HG02943 (cell line): ENCODE data around the gene KLHL28.

ENCODE experiments used
- ATAC-seq: cut with Tn5 transposase; IDR thresholded peaks from one replicate; pipeline ENCODE4 v1.9.1; 2021; ENCODE audit warnings: mild to moderate bottlenecking, low read depth, moderate library complexity; ENCODE audit not compliant: unreplicated experiment

Gene KLHL28

DNA sequence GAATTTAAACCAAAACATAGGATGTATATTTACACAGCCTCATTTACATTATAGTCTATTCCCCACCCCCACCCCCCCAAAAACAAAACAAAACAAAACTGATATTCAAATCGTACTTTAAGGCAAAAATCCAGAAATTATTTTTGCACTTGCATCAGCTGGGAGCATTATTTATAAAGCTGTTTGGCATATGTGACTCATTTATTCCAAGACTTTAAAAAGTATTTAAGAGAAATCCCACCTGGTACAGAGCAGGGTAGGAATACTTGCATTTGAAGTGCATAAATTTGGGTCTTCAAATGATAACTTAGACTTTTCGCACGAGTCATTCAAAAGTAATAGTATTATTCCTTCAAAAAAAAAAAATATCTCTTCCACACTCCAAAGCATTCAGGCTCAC is 1.1 kb downstream of the KLHL28 start:
- ATAC-seq = no peak

DNA sequence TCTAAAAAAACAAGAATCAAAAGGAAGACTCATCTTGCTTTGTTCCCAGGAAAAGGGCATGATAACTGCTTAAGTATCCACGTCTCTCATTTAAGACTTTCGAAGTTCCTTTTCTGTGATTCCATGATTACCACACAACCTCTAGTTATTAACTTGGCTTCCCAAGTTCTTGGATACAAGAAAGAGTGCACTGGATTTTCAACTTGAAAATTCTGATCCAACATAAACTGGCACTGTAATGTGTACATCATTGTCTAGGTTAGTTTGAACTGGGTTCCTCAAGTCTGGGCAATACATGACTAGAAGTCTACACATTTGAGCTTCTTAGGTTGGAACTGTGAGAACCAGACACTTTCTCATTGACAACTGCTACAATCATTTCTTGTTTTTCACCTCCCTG is 1.6 kb downstream of the KLHL28 start:
- no peak for ATAC-seq

DNA sequence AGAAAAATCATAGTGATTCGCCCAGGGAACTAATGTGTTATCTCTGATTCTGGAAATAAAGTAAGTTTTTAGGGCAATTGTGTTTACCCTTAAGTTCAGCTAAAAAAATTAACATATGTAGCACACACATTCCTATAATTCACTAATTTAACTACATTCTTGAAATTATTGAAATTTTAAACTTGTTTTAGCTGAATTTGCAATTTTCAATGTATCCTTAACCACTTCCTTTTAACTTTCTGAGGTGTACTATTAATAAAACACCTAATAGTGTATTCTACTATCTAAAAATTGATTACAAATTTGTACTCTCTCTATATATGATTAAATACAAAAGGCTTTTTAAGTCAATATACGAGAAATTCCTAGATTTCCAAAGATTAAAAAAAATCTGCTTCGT is 2.2 kb downstream of the KLHL28 start:
- ATAC-seq = no peak

DNA sequence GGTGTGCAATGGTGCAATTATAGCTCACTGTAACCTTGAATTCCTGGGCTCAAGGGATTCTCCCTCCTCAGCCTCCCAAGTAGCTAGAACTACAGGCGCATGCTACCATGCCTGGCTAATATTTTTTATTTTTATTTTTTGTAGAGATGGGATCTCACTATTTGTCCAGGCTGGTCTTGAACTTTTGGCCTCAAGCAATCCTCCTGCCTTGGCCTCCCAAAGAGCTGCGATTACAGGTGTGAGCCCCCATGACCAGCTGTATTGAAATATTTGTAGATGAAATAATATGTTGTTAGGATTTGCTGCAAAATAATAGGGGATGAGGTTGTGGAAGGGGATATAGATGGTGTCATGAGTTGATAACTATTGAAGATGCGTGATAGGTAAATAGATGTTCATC is 4.9 kb downstream of the KLHL28 start:
- no peak for ATAC-seq

DNA sequence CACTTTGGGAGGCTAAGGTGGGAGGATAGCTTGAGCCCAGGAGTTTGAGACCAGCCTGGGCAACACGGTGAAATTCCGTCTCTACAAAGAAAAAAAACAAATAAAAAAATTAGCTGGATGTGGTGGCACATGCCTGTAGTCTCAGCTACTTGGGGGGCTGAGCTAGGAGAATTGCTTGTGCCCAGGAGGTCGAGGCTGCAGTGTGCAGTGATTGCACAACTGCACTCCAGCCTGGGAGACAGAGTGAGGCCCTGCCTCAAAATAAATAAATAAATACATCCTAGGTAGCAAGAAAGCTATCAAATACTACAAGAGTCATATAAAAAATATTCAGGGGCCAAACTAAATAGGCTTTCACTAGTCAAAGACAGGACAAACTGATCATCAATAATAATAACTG is 6.2 kb downstream of the KLHL28 start:
- ATAC-seq = no peak

DNA sequence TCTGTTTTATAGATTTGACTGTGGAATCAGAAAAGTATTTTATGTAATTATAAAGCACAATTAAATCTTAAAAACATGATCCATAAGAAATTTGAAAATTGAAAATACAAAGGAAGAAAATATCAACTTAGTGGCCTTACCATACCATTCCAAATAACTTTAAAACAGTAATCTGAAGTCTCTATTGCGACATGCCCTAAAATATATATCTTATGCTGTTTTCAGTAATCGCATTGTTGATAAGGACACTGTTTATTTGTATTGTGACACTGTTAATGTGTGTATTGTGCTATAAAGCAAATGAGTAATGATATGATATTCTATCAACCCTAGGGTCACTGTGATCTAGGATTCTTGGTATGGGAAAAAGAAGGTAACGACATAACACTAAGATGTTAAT is 7.0 kb downstream of the KLHL28 start:
- no peak for ATAC-seq

DNA sequence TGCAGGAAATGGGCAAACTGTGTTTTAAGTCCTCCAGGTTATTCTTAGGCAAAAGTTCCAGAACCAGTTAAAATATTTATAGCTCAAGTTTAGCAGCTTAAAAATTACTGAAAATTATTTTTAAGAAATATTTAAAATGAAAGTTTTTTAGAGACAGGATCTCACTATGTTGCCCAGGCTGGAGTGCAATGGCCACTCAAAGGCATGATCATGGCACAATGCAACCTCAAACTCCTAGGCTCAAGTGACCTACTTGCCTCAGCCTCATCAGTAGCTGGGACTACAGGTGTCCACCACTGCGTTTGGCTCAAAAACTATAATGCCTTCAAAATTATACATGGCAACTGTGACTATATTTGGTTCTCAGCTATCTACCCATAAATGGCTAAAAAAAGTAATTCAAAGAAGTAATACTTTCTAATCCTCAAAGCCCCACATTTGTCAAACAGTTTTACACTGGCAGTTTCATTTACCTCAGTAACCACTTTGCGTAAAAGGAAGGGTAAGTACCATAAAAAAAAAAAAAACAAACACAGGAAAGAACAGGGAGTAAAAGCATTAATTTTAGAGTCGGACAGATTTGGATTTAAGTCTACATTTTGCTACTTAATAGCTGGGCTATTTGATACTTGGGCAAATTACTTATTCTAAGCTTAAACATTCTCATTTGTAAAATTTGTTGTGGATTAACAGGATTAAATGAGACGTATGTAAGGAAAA is 9.2 kb downstream of the KLHL28 start:
- no peak for ATAC-seq

DNA sequence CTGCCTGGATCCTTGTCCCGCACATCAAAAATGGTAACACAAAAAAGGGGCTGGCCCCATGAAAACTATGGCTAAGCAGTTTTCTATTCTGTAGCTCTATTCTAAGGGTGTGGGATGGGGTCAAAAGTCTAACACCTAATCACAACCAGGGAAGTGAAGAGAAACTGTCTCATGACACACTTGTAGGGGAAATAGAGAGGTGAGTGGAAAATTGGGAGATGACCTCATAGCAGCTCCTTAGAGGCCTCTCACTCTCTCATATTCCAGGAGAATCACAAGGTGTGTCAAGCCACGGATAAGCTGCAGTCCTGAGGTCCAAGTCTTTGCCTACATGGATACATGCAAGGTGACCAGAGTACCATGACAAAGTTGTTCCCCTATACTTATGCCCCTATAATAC is 10.7 kb downstream of the KLHL28 start:
- no peak for ATAC-seq

DNA sequence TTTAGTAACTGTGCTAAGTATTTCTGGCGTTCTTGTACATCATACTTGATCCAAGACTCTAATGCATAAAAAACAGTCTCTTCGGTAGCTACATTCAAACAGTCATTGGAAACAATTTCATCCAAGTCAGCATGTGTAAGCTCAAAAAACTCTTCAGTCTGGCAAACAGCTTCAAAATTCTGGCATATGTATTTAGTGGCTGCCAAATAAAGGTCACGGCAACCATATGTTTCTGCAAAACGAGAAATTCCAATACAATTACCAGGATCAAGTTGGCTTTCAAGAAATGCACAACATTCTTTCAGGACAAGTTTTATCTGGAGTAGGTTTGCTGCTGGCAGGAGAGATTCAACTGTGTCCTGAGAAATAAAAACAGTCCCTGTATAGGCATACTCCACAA is 16.5 kb downstream of the KLHL28 start:
- ATAC-seq = no peak

DNA sequence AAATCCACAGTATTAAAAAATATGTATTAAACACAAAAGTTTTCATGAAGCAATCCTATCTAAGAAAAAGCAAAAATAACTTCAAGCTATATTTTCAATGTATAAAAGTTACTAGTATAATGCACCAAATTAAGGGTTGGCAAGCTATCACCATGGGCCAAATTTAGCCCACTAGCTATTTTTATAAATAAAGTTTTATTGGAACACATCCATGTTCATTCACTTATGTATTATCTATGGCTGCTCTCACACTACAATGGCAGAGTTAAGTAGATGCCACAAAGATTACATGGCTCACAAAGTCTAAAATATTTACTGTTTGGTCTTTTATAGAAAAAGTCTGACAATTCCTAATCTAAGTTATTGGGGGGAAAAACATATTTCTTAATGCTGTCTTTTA is 17.6 kb downstream of the KLHL28 start:
- no peak for ATAC-seq

DNA sequence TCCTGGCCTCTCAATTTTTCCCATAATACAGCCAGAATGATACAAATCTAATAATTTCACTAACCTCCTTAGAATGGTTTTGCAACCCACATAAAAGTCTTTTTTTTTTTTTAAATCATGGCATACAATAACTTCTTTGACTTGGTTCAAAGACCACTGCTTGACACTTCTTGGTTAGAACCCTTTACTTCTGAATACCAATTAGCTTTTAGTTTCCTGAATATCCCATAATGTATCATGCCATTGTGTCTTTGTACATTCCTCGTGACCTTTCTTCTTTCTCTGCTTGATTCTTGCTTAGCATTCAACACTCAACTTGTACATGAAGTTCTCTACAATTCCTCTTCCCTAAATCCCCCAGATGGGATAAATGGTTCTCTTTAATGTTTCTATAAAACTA is 19.3 kb downstream of the KLHL28 start:
- no peak for ATAC-seq

DNA sequence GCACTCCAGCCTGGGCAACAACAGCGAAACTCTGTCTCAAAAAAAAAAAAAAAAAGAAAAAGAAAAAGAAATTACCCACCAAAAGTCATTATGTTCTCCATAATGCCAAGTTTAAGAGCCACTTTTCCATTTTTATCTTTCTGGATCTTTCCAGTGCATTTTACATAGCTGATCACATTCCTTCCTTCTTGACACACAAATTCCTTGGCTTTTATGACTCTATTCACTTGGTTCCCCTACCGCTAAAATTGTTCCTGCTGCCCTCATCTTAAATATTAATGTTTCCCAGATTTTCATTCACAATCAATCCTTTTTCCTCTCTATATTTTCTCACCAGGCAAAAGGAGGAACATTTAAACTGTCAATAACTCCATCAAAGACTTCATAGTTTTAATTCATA is 20.2 kb downstream of the KLHL28 start:
- no peak for ATAC-seq

DNA sequence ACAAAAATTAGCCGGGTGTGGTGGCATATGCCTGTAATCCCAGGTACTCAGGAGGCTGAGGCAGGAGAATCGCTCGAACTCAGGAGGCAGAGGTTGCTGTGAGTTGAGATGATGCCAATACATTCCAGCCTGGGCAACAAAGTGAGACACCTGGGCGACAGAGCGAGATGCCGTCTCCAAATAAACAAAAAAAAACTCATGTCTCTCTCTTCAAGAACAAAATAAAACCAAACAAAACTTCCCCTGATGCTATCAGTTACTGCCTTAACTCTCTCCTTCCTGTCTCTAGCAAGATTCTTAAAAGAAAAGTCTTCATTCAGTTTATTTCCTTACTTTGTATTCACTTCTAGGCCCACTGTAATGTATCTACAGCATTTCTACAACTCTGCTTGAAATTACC is 20.8 kb downstream of the KLHL28 start:
- ATAC-seq = no peak

DNA sequence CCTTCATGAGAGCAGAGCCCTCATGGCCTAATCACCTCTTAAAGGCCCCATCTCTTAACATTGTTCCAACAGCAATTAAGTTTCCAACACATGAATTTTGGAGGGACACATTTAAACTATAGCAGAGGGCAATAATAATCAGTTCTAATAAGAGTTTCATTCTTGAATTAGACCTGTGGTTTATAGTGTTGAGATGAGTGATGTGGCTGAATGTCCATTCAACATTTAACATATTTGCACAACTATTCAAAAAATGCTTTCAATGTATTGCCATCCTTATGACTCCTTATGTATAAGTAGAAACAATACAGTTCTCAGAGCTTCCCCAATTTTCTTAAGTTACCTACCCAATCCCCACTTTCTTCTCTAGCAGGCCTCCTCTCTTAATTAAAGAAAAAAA is 21.5 kb downstream of the KLHL28 start:
- ATAC-seq = no peak

DNA sequence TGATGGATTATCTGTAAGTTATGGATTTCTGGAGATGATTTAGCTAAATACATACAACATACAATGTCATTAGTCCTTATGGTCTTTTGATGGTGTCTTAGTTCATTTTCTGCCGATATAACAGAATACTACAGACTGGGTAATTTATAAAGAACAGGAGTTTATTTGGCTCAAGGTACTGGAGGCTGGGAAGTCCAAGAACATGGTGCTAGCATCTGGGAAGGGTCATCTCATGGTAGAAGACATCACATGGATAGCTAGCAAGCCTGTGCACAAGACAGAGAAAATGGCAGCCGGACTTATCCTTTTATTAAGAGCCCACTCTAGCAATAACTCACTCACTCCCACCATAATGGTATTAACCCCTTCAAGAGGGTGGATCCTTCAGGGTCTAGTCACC is 24.2 kb downstream of the KLHL28 start:
- ATAC-seq = no peak

DNA sequence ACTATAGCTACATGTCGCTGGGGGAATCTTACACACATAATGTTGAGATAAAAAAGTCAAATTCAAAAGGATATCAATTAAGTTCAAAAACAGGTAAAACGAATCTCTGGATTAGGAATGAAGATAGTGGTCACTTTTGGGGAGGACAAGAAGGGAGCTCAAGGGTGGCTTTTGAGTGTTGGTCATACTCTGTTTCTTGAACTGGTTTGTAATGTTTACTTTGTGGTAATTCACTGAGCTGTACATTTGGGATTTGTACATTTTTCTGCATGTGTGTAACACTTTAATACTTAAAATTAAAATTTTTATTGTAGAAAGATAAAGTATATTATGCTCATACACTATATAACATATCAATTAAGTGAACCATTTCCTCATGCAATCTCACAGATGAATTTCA is 26.6 kb downstream of the KLHL28 start:
- ATAC-seq = no peak

DNA sequence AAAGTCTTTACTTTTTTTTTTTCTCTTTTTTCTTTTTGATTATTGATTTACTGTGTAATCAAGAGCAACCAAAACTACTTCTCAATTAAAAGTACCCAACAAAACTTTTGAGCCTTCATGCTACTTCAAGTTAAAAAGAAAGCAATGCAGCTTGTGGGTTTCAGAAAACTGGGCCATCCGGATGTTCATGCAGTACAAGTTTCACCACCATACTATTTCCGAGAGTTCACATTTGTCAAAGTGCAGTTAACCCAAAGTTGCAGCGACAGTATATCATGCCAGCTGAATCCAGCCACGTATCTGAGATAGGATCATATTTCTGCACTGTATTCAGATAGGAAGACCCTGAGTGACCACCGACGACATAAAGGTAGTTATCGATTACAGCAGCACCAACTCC is 33.0 kb downstream of the KLHL28 start:
- no peak for ATAC-seq

DNA sequence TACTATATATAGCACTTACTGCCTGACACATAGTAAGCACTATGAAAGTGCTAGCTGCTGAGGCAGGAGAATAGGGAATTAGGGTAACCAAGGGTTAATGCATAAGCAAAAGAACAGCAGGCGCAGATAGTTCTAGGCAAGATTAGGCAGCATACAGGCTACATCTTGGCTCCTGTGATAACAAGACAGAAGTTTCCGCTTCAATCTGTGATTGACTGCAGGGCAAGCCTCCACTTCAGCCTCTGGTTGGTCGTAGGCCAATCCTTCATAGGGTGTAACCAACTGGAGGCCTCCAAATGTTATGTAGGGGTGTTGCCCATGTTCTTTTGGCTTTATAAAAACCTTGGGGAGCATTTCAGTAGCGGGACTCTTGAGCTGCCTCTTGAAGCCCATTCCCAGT is 46.9 kb downstream of the KLHL28 start:
- no peak for ATAC-seq

DNA sequence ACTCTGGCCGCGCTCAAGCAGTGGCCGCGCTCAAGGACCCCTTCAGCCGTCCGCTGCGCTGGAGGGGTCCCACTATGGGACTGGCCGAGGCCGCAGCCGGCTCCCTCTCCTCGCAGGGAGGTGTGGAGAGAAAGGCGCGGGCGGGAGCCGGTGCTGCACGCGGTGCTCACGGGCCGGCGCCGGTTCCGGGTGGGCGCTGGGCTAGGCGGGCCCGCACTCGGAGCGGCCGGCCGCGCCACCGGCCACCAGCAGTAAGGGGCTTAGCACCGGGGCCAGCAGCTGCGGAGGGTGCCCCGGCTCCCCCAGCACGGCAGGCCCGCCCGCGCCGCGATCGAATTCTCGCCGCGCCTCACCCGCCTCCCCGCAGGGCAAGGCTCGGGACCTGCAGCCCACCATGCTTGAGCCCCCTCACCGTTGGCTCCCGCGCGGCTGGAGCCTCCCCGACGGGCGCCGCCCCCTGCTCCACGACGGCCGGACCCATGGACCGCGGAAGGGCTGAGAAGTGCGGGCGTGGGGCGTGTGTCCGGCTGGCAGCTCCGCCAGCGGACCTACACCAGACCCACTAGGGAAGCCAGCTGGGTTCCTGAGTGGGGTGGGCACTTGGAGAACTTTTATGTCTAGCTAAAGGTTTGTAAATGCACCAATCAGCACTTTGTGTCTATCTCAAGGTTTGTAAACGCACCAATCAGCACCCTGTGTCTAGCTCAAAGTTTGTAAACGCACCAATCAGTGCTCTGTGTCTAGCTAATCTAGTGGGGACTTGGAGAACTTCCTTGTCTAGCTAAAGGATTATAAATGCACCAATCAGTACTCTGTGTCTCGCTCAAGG is 49.5 kb downstream of the KLHL28 start:
- ATAC-seq = no peak

DNA sequence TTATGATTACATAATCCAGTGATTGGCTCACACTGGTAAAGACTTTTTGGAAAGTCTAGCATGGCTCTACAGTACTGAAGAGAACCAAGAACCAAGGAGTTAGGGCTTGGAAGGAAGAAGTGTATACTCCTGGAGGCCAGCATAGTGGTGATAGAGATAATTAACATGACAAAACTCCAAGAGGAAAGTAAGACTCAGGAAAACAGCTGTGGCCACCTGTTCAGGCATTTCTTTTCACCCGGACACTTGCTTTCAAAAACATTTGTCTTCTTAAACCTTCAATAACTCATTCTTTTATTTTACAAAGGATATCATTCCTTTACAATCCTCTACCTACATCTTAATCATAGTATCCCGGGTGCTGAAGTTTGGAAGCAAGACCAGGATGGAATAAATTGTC is 50.9 kb downstream of the KLHL28 start:
- no peak for ATAC-seq

DNA sequence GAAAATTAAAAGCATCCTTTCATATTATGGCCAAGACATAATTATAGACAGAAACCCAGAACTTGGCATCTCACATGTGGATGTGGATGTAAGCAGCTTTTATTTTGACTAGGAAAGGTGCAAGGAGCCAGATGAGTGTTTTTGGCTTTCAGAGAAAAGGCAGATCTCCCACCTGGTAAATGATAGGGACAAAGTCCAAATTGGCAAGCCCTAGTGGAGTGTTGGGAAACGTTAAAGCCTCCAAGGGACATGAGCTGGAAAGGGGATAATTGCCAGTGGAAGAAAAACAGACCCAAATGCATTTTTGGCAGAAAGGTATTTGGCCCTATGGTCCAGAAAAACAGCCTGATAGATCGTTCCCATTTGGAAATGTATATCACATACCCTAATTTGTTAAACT is 60.1 kb downstream of the KLHL28 start:
- no peak for ATAC-seq

DNA sequence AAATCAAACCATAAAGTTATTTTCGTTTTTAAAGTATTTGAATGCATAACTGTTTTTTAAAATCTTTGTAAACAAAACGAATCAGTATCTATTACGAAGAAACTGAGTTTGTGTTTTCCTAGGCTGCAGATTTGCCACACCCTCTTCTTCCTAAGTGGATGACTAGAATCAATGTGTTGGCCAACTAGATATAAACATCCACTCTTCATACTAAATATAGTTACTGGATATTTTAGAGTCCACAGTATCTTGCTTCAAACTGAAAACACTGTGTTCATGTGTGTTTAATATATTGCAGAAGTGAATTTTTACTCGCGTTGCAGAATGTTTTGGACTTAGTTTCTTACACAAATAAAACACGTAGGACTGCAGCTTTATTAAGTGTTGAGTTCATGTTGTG is 63.2 kb downstream of the KLHL28 start:
- ATAC-seq = no peak
